GM19238 (cell line): Measurements from ENCODE around the gene AKR1A1.
"Not testable (repeated sequence)": the region's sequence is repeated elsewhere in the genome, so short reads cannot be mapped to it uniquely, and the experiment has no call there.

Source experiments
- DNase-seq: peaks from one replicate; pipeline ENCODE4 v3.0.0; 2011; ENCODE audit warnings: low spot score; ENCODE audit not compliant: insufficient read length

The AKR1A1 gene

DNA sequence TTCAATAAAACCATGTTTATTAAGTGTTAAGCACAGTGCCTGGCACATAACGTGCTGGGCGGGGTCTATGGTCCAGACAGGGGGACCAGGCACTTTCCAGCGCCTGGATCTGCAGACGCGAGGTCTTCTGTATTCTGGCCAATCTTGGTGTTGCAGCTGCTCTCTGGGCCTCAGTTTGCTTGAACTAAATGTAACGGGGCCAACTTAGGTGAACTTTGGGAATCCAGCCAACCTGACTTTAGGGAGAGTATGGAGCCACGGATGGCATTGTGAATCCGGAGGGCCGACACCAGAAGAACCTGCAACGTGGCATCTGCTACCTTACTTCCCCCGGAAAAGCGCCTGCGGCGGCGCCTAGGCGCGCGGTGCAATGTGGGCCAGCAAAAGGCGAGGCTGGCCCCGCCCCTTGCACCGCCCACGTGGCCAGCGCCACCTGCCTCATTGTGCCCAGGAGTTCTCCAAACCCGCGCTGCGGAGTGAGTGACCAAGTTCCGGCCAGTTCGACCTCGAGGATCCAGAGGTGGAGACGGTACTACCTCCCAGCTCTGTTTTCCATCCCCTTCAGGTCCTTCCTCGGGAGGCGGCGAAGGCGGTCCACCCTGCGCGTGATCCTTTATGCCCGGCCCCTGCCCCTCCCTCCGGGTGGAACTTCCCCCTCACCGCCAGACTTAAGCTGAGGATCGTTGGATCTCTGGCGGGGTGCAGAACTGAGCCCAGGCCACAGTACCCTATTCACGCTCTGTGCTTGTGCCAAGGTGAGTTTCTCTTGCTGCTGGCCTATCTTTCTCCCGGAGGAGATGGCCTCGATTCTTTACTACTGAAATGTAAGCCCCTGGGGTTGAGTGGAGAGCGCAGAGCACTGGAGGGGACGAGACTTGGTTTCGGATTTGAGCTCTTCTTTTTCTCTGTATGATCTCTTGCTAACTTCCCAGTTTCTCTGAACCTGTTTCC, at the start of gene AKR1A1:
Gene AKR1A1 (plus strand): TSS at position 426 of the 951 bp plus-strand sequence. CDS start 10,969 bp downstream, outside the sequence.
- DNase-seq, result peak; percentile 86

DNA sequence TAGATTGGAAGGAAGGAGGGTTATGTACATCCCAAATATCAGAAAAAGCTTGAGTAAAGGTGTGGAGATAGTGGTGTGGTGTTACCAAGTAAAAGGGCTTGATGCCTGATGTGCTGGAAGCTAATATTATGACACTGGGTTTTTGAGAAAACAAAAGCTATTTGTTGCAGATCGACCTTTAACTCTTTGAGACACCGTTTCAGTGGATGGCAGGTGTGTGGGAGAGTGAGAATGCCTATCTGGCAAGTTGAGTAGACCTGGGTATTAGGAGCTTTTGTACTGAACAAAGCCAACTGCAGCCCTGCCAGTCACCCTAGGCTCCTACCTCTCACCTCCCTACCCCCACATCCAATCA, 49.1 kb upstream of the AKR1A1 start:
- DNase-seq, result no peak

- DNase-seq, result no peak
Measured at GRCh38 chr1:45503462-45504360, 46.9 kb upstream of the AKR1A1 start.

- no peak for DNase-seq
Measured at GRCh38 chr1:45507195-45507594, 43.4 kb upstream of the AKR1A1 start.

DNA sequence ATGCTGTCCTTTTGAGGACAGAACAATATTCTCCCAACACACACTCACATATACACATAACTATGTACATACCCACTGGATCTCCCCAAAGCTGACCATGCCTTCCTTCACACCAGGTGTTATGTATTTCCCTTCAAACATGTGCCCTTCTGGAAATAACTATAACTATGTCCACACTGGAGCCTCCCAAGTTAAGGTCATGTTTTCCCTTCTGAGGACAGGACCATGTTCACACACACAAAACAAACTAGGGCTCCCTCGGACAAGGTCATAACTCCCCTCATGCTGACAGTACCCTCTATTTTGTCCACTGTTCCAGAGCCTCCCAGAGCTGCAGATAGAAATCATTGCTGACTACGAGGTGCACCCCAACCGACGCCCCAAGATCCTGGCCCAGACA, 42.7 kb upstream of the AKR1A1 start:
- DNase-seq, result no peak

DNA sequence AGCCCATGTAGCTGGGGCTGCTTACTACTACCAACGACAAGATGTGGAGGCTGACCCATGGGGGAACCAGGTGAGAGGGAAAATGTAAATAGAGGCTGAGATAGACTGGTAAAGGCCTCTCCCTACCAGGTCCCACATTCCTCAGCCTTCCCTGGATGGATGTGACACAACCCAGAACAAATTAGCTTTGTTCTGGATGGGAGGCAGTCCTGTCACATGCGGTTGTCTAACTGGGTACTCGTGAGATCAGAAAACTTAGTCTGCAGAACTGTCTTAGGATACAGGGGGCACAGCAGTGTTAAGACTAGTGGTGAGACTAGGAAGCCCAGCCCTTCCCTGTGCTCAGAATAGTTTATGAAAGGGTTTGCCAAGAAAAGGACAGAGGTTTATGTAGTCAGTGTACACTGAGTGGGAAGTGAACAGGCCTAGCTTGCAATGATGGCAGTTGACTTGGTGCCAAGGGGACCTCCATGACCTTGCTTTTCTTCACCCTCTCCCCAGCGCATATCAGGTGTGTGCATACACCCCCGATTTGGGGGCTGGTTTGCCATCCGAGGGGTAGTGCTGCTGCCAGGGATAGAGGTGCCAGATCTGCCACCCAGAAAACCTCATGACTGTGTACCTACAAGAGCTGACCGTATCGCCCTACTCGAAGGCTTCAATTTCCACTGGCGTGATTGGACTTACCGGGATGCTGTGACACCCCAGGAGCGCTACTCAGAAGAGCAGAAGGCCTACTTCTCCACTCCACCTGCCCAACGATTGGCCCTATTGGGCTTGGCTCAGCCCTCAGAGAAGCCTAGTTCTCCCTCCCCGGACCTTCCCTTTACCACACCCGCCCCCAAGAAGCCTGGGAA, 42.1 kb upstream of the AKR1A1 start:
- DNase-seq, result no peak

DNA sequence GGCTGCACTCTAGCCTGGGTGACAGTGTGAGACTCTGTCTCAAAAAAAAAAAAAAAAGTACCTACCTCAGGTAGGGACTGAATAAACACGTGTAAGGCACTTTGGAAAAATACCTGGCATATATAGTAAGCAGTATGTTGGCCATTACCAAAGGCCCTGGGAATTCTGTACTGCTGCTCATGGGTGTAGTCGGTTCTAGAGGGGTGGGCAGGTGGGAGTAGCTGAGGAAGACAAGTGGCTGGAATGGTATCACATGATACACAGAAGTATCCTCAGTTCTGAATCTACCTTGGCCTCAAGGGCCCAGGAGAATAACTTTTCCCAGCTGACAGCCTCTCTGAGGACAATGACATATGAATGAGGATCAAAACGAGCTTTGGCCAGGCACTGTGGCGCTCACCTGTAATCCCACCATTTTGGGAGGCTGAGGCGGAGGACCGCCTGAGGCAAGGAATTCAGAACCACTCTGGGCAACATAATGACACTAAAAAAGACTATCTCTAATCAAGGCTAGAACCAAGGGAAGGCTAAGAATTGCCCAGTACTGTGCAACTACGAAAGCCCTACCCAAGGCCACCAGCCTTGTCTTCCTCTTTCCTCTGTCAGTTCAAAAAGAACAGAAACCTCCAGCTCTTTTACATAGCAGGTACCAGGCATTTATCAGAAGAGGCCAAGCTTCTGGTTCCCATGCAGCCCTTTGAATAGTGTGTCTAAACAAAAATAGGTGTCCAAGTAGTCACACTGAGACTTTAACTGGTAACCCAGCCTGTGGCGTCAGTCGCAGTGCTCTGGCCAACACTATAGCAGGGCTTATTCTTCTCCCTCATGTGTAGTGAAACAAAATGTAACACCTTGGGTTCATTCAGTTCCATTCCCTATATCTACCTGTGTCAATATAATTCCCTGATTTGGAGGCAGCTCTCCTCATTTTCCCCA, 40.3 kb upstream of the AKR1A1 start:
- DNase-seq, result no peak

DNA sequence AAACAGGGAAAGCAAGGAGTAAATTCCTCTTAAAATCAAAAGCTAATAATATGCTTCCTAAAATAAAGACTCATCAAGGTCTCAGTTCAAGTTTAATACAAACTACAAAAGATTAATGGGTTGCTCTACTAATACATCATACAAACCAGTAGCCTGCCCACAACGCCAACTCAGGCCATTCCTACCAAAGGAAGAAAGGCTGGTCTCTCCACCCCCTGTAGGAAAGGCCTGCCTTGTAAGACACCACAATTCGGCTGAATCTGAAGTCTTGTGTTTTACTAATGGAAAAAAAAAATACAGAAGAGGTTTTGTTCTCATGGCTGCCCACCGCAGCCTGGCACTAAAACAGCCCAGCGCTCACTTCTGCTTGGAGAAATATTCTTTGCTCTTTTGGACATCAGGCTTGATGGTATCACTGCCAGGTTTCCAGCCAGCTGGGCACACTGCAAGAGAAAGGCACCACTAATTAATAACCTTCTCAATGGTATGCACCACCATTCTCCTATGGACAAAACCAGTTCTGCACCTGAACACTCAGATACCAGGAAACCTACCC, 39.6 kb upstream of the AKR1A1 start:
- DNase-seq, result no peak

DNA sequence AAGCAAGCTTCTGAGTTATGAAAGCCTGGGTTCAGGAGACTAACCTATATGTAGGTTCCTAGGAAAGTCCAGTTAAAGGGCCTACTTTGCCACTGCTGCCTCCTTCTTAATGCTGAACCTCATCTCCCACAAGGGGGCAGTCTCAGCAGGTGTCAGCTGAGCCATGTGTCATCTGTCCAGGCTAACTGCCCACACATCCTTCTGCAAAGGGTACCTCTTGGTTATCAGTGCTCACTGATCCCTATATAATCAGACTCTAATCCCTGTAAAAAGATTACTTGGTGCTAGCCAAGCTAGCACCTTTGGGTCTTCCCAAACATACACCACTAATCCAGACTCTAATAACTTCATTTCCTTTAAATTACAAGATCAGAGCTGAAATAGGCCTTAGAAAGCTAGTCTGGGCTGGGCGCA, 38.0 kb upstream of the AKR1A1 start:
- DNase-seq, result no peak

- DNase-seq, result not testable (repeated sequence)
Measured at GRCh38 chr1:45513532-45514260, 36.9 kb upstream of the AKR1A1 start.

GRCh38 chr1:45516036-45516435, 34.6 kb upstream of the AKR1A1 start:
- DNase-seq, result no peak

- no peak for DNase-seq
Measured at GRCh38 chr1:45516465-45516864, 34.2 kb upstream of the AKR1A1 start.

DNA sequence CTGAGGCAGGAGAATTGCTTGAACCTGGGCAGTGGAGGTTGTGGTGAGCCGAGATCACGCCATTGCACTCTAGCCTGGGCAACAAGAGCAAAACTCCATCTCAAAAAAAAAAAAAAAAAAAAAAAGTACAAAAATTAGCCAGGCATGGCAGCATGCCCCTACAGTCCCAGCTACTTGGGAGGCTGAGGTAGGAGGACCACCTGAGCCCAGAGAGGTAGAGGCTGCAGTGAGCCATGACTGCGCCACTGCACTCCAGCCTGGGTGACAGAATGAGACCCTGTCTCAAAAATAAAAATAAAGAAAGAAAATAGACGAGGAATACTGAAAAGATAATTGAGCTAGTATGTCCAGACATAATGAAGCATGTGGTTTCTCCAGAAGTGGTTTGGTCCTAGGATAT, 32.3 kb upstream of the AKR1A1 start:
- DNase-seq, result not testable (repeated sequence)

- DNase-seq, result no peak
Measured at GRCh38 chr1:45518910-45519309, 31.7 kb upstream of the AKR1A1 start.

- DNase-seq, result not testable (repeated sequence)
Measured at GRCh38 chr1:45519774-45520173, 30.9 kb upstream of the AKR1A1 start.

GRCh38 chr1:45521413-45522323, 29.0 kb upstream of the AKR1A1 start, which contains the start of gene PRDX1:
Gene PRDX1, minus strand, starts transcription at chr1:45521884. Its CDS starts 2,841 bp downstream, at chr1:45519043.
- DNase-seq, result peak; percentile 83

DNA sequence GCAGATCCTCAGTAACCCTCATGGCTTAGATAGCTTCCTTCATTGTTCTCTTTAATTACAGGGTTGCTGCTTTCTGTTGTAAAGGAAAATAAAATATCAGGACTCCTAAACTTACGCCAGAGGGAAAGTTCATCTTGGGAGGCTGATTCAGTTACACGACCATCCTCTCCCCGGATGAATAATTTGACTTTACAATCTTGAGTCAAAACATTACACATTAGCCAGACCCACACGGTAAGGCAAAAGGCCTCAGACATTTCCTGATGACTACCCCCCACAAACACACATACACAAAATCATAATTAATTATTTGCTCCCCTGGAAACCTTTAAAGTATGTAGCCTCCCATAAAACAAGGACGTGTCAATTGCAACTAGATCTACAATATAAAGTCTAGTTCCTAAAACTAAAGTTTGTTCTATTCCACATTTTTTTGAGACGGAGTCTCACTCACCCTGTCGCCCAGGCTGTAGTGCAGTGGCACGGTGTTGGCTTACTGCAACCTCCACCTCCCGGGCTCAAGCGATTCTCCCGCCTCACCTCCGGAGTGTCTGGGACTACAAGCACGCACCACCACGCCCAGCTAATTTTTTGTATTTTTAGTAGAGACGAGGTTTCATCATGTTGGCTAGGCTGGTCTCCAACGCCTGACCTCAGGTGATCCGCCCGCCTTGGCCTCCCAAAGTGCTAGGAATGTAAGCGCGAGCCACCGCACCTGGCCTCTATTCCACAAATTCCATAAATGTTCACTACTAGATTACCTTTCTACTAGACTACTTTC, 28.1 kb upstream of the AKR1A1 start:
- no peak for DNase-seq
